Measurements from ENCODE around the gene LEKR1.
"Not testable (repeated sequence)": the region's sequence is repeated elsewhere in the genome, so short reads cannot be mapped to it uniquely, and the experiment has no call there.

LEKR1 gene

GRCh38 chr3:156892701-156893100 lies 66.5 kb downstream of the LEKR1 start:
- POLR2A ChIA-PET (ENCODE audit: low non-redundant PET), result no interaction called here
- peak; percentile 30 for DNase-seq (ENCODE audit: low spot score)
- CTCF ChIA-PET, result no interaction called here
- H3K27ac ChIP-seq, result no peak overlapping the region
- TF ChIP-seq, protein P1, sequence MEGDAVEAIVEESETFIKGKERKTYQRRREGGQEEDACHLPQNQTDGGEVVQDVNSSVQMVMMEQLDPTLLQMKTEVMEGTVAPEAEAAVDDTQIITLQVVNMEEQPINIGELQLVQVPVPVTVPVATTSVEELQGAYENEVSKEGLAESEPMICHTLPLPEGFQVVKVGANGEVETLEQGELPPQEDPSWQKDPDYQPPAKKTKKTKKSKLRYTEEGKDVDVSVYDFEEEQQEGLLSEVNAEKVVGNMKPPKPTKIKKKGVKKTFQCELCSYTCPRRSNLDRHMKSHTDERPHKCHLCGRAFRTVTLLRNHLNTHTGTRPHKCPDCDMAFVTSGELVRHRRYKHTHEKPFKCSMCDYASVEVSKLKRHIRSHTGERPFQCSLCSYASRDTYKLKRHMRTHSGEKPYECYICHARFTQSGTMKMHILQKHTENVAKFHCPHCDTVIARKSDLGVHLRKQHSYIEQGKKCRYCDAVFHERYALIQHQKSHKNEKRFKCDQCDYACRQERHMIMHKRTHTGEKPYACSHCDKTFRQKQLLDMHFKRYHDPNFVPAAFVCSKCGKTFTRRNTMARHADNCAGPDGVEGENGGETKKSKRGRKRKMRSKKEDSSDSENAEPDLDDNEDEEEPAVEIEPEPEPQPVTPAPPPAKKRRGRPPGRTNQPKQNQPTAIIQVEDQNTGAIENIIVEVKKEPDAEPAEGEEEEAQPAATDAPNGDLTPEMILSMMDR (conservative IDR thresholded peaks at IDR 0.05; ENCODE audit: low read depth), result no peak

- CTCF ChIA-PET; DNase-seq (ENCODE audit: low spot score); H3K27ac ChIP-seq; POLR2A ChIA-PET (ENCODE audit: low non-redundant PET): not testable (repeated sequence)
These were observed 69.2 kb downstream of the LEKR1 start for GRCh38 chr3:156895374-156895773.

DNA sequence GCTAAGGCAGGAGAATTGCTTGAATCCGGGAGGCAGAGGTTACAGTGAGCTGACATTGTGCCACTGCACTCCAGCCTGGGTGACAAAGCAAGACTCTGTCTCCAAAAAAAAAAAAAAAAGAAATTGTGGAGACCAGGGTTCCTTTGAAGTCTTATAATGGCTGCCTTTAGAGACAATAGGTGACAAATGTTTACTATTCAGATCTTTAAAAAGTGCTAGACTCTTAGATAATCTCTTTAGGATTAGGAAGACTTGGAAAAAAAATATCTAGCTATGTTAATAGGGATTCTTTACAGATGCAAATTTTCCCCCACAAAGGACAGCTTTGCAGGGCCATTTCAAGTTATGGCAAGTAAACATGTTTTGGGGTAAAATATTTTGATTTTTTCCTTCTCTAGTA lies 71.7 kb downstream of the LEKR1 start:
- POLR2A ChIA-PET (ENCODE audit: low non-redundant PET); H3K27ac ChIP-seq; DNase-seq (ENCODE audit: low spot score); CTCF ChIA-PET: not testable (repeated sequence)

DNA sequence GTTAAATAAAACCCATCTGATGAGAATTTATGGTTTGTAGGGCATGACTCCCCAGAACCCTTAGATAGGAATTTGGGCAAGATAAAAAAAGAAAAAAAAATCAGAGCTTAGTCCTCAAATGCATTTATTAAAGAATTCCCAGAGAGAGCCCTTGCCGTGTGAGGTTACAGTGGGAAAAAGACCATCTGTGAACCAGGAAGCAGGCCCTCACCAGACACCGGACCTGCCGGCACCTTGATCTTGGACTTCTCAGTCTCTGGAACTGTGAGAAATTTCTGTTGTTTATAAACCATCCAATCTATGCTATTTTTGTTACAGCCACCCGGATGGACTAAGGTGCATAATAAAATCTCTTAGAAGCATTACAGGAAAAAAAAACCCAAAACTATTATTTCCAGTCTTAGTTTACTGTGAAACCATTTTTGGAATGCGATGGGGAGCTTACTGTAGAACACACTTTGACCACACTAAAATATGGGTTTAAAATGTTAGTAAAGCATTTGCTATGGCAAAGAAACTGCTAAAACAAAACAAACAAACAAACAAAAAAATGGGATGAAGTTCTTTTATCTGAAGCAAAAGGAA lies 72.2 kb downstream of the LEKR1 start:
- H3K27ac ChIP-seq, result no peak overlapping the region
- no peak for DNase-seq (ENCODE audit: low spot score)
- POLR2A ChIA-PET (ENCODE audit: low non-redundant PET), result no interaction called here
- CTCF ChIA-PET, result interaction anchor here (0.6 kb wide), 1 partner anchor 35 kb away, joined by 3 read pairs; no protein-coding TSS in a partner anchor
- TF ChIP-seq, protein P1 (conservative IDR thresholded peaks at IDR 0.05; ENCODE audit: low read depth), result no peak

GRCh38 chr3:156899951-156900350 lies 73.8 kb downstream of the LEKR1 start:
- ChIA-PET CTCF (no interaction called here), POLR2A (ENCODE audit: low non-redundant PET) (no interaction called here)
- TF ChIP-seq, protein P1 (conservative IDR thresholded peaks at IDR 0.05; ENCODE audit: low read depth), result no peak
- no peak for DNase-seq (ENCODE audit: low spot score)
- no peak overlapping the region for H3K27ac ChIP-seq

DNA sequence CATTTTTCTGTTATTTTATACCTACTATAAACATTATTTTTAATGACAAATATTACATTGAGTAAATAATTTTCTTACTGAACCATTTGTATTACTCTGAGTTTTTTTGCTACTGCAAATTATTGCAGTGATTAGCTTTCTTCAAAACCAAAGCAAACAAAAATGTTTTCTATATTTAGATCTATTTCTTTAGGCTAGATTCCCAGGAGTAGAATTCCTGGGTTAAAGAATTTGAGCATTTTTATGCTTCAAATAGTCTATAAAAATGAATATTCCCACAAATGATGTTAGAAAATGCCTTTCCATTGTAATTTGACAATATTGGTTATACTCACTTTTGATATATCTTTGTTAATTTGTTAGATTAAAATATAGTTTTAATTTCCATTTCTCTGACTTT lies 76.8 kb downstream of the LEKR1 start:
- DNase-seq (ENCODE audit: low spot score), result no peak
- CTCF ChIA-PET, result no interaction called here
- TF ChIP-seq, protein P1 (conservative IDR thresholded peaks at IDR 0.05; ENCODE audit: low read depth), result no peak
- POLR2A ChIA-PET (ENCODE audit: low non-redundant PET), result no interaction called here
- no peak overlapping the region for H3K27ac ChIP-seq

- TF ChIP-seq, protein P1 (conservative IDR thresholded peaks at IDR 0.05; ENCODE audit: low read depth), result no peak
- ChIA-PET POLR2A (ENCODE audit: low non-redundant PET) (no interaction called here), CTCF (no interaction called here)
- DNase-seq (ENCODE audit: low spot score), result no peak
- no peak overlapping the region for H3K27ac ChIP-seq
These were observed 80.1 kb downstream of the LEKR1 start for GRCh38 chr3:156906275-156906674.

DNA sequence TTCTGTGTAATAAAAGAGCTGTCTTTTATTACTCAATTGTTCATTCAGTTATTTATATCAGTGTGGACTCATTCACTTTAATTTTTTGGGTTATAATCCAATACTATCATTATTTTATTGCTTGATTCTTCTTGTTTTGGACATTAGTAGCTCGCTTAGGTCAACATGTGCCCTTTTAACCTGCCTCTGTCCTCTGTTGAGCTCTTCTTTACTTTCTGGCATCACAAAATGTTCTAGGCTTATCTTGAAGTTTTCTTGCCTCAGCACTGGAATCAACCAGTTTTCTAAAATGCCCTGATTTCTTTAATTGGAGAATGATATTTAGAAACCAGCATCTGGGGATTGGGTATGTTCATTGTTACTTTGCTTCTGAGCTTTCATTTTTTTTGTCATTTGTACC lies 82.2 kb downstream of the LEKR1 start:
- POLR2A ChIA-PET (ENCODE audit: low non-redundant PET), result no interaction called here
- TF ChIP-seq, protein P1 (conservative IDR thresholded peaks at IDR 0.05; ENCODE audit: low read depth), result no peak
- H3K27ac ChIP-seq, result no peak overlapping the region
- CTCF ChIA-PET, result no interaction called here
- no peak for DNase-seq (ENCODE audit: low spot score)

Data from RWPE1 (cell line).